Skeletal muscle tissue (tissue), 4 donors: ENCODE measurements around the gene OBSCN. TPM values are rescaled to one million over a fixed set of nuclear protein-coding genes. Genes with fewer than 3 reads are reported as not detected.
A peak's percentile ranks its signal among the peaks of the same experiment; 100 is the strongest.

Experiments
- H3K27ac ChIP-seq: one replicate; pipeline ENCODE4 v1.7.0; 2013; ENCODE audit warnings: mild to moderate bottlenecking, low read depth, low read length, inconsistent platforms
- H3K27me3 ChIP-seq, 3 donors: one replicate each; pipeline ENCODE4 v1.7.0; 2013; ENCODE audit warnings: low read length in 3 of 3; ENCODE audit not compliant: control insufficient read depth in 3 of 3, insufficient read depth in 3 of 3
- H3K36me3 ChIP-seq, 3 donors: one replicate each; pipeline ENCODE4 v1.7.0; 2013; ENCODE audit warnings: low read length in 3 of 3; ENCODE audit not compliant: control insufficient read depth in 3 of 3, insufficient read depth in 3 of 3
- H3K4me1 ChIP-seq, 3 donors: one replicate each; pipeline ENCODE4 v1.7.0; 2013; ENCODE audit warnings: low read length in 3 of 3, mild to moderate bottlenecking in 3 of 3; ENCODE audit not compliant: control insufficient read depth in 3 of 3, insufficient read depth in 3 of 3
- H3K4me3 ChIP-seq, 3 donors: one replicate each; pipeline ENCODE4 v1.7.0; 2013; ENCODE audit warnings: low read length in 3 of 3
- H3K9ac ChIP-seq, 3 donors: one replicate each; pipeline ENCODE4 v1.7.0; 2013; ENCODE audit warnings: low read length in 3 of 3, mild to moderate bottlenecking in 3 of 3, moderate library complexity in 2 of 3, low read depth in 1 of 3
- H3K9me3 ChIP-seq, 3 donors: one replicate each; pipeline ENCODE4 v1.7.0; 2013; ENCODE audit warnings: low read length in 3 of 3; ENCODE audit not compliant: control insufficient read depth in 3 of 3
- total RNA-seq: library from RNA; depleted of rRNA; stranded (reverse); fragments of >200 nt; gene quantifications from one replicate; pipeline ENCODE4 v1.2.3, GENCODE V29; 2014
- donor health status: Osteomylitis.

OBSCN gene, protein sequence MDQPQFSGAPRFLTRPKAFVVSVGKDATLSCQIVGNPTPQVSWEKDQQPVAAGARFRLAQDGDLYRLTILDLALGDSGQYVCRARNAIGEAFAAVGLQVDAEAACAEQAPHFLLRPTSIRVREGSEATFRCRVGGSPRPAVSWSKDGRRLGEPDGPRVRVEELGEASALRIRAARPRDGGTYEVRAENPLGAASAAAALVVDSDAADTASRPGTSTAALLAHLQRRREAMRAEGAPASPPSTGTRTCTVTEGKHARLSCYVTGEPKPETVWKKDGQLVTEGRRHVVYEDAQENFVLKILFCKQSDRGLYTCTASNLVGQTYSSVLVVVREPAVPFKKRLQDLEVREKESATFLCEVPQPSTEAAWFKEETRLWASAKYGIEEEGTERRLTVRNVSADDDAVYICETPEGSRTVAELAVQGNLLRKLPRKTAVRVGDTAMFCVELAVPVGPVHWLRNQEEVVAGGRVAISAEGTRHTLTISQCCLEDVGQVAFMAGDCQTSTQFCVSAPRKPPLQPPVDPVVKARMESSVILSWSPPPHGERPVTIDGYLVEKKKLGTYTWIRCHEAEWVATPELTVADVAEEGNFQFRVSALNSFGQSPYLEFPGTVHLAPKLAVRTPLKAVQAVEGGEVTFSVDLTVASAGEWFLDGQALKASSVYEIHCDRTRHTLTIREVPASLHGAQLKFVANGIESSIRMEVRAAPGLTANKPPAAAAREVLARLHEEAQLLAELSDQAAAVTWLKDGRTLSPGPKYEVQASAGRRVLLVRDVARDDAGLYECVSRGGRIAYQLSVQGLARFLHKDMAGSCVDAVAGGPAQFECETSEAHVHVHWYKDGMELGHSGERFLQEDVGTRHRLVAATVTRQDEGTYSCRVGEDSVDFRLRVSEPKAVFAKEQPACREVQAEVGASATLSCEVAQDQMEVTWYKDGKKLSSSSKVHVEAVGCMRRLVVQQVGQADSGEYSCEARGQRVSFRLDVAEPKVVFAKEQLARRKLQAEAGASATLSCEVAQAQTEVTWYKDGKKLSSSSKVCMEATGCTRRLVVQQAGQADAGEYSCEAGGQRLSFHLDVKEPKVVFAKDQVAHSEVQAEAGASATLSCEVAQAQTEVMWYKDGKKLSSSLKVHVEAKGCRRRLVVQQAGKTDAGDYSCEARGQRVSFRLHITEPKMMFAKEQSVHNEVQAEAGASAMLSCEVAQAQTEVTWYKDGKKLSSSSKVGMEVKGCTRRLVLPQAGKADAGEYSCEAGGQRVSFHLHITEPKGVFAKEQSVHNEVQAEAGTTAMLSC (N-terminal part only)
- total RNA-seq, result 460 TPM

DNA sequence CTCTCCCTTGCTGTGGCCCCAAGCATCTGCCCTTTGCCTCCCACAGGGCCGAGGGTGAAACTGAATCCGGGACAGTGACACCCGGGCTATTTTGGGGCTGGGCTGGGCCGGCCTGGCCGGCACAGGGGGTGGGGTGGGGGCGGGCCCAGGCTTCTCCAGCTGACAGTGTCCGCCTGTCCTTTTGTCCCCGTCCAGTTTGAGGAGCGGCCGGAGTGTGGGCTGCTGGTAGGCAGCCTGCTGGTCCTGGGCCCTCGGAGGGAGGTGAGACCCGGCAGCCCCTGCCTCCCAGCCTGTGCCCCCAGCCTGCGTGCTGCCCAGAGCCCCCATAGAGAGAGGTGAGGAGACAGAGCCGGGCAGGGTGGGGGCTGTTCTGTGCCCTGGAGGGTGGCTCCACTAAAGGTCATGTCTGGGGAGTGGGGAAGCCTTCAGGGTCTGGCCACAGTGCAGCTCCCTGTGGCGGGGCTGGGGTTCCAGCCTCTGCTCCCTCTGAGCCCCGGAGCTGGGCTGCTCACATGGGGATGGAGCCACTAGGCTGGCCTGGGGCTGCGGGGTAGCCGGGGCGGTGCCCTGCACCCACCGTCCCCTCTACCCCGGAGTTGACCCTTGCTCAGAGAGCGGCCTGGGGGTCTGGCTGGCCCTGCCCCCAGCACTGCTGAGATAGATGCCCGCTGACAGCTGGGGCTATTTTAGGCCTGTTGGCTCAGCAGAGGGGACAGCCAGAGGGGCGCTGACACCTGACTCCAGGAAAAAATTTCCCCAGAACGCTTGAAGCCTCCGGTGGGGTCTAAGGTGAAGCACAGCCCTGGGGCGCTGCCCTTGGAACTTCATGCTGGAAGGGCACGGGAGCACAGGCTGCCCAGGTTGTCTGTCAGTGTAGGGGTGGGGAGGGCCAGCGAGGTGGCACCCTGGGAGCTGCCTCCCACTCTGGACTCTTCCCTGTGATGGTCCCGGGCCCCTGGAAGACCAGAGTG is at the start of gene OBSCN:
OBSCN (plus strand) TSS at position 194 of the 971 bp plus-strand sequence. CDS start 3,740 bp downstream, outside the sequence.
- Histone ChIP-seq H3K9ac (peak within 1 kb of the TSS; percentile 98 to 100 (median 100)), H3K4me3 (peak within 1 kb of the TSS; percentile 82 to 92 (median 89)), H3K27me3 (peaks cover 0 to 7% (median 3%) of the 10 kb centered on the region in 3 donors), H3K27ac (peak within 1 kb of the TSS; percentile 100), H3K9me3 (no peaks in the 10 kb centered on the region), H3K4me1 (peaks cover 48 to 64% (median 51%) of the 10 kb centered on the region in 3 donors), H3K36me3 (peaks cover 0 to 37% (median 8%) of the 10 kb centered on the region in 3 donors)

DNA sequence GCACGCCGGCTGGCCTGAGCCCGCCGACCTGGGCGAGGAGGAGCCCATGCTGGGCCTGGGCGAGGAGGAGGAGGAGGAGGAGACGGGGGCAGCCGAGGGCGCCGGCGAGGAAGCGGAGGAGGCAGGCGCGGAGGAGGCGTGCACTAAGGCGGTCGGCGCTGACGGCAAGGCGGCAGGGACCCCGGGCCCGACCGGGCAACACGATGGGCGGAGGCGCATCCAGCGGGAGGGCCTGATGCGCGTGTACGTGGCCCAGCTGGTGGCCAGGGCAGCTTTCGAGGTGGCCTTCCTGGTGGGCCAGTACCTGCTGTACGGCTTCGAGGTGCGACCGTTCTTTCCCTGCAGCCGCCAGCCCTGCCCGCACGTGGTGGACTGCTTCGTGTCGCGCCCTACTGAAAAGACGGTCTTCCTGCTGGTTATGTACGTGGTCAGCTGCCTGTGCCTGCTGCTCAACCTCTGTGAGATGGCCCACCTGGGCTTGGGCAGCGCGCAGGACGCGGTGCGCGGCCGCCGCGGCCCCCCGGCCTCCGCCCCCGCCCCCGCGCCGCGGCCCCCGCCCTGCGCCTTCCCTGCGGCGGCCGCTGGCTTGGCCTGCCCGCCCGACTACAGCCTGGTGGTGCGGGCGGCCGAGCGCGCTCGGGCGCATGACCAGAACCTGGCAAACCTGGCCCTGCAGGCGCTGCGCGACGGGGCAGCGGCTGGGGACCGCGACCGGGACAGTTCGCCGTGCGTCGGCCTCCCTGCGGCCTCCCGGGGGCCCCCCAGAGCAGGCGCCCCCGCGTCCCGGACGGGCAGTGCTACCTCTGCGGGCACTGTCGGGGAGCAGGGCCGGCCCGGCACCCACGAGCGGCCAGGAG is 49.5 kb upstream of the OBSCN start:
- Histone ChIP-seq H3K27ac (no peak overlapping the region), H3K36me3 (no peaks in the 10 kb centered on the region), H3K9me3 (no peaks in the 10 kb centered on the region), H3K27me3 (peaks cover 27 to 41% (median 28%) of the 10 kb centered on the region in 3 donors), H3K4me1 (peaks cover 19 to 26% (median 25%) of the 10 kb centered on the region in 3 donors), H3K9ac (peak overlapping the region in 1 of 3 donors; percentile 40), H3K4me3 (peak overlapping the region in 1 of 3 donors; percentile 13)

DNA sequence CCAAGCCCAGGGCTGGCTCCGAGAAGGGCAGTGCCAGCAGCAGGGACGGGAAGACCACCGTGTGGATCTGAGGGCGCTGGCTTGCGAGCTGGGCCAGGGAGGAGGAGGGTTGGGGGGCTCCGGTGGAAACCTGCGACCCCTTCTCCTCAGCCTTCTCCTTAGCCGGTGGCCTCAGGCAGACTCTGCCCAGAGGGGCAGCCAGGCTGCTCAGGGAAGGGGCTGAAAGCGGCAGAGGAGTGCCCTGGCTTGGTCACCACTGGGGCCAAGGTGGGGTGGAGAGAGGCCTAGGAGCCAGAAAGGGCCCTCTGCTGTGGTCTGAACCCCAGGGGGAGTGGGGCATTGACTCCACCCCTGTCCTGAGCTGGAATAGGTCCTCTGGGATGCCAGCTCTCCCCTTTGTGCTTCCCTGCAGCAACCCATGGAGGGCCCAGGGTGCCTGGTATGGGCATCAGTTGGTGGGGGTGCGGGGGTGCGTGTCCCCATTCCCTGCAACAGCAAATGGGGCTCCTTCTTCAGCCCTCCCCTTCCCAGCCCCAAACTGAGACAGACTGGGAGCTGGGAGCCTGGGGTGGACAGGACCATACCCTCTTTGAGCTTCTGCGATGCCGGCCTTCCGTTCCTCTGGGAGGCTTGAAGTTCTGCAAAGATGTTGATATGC is 48.7 kb upstream of the OBSCN start:
- peaks cover 27 to 41% (median 28%) of the 10 kb centered on the region in 3 donors for H3K27me3 ChIP-seq
- no peak overlapping the region for H3K27ac ChIP-seq
- H3K36me3 ChIP-seq, result no peaks in the 10 kb centered on the region
- no peak overlapping the region for H3K4me3 ChIP-seq
- no peaks in the 10 kb centered on the region for H3K9me3 ChIP-seq
- H3K9ac ChIP-seq, result peak overlapping the region in 1 of 3 donors; percentile 40
- H3K4me1 ChIP-seq, result peaks cover 27 to 33% (median 32%) of the 10 kb centered on the region in 3 donors

DNA sequence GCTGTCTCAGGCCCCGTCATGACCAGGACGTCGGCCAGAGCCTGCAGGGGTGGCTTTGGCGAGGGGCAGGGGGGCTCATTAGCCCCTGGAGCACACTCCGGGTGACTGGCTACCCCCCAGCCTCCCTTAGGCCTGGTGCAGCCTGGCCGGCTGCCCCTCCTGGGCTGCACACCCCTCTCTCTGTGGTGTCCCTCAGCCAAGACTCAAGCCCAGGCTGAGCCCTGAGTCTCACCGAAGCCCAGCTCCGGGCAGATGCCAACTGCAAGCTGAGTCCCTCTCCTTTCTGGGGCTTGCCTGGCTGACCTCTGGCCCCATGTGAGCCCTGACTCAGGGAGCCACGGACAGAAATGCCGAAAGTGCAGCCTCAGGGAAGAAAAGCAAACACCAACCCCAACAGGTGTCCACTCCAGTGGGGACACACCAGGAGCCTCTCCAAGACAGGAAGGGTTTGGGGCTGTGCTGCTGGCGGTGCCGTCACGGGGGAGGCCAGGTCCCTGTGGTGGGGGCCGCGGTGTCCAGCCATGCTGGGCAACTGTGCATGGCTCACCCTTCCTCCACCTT is 47.6 kb upstream of the OBSCN start:
- Histone ChIP-seq H3K9ac (no peak overlapping the region), H3K4me3 (no peak overlapping the region), H3K9me3 (no peaks in the 10 kb centered on the region), H3K27ac (no peak overlapping the region), H3K4me1 (peaks cover 31 to 44% (median 44%) of the 10 kb centered on the region in 3 donors), H3K27me3 (peaks cover 27 to 41% (median 28%) of the 10 kb centered on the region in 3 donors), H3K36me3 (no peaks in the 10 kb centered on the region)

DNA sequence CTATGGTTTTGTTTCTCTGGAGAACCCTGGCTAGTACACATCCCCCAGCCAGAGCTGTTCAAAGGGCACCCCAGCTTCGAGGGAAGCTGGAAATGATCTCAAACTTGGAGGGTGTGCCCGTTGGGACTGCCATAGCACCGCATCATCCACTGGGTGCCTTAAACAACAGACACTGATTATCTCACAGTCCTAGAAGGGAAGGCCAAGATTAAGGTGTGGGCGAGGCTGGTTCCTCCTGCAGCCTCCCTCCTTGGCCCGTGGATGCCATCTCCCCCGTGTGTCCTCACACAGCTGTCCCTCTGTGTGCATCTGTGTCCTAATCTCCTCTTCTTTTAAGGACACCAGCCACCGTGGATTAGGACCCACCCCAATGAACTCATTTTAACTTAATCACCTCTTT is 46.5 kb upstream of the OBSCN start:
- Histone ChIP-seq H3K9me3 (no peaks in the 10 kb centered on the region), H3K36me3 (no peaks in the 10 kb centered on the region), H3K4me3 (no peak overlapping the region), H3K27ac (no peak overlapping the region), H3K4me1 (peaks cover 33 to 46% (median 46%) of the 10 kb centered on the region in 3 donors), H3K27me3 (peaks cover 21 to 41% (median 28%) of the 10 kb centered on the region in 3 donors), H3K9ac (no peak overlapping the region)

DNA sequence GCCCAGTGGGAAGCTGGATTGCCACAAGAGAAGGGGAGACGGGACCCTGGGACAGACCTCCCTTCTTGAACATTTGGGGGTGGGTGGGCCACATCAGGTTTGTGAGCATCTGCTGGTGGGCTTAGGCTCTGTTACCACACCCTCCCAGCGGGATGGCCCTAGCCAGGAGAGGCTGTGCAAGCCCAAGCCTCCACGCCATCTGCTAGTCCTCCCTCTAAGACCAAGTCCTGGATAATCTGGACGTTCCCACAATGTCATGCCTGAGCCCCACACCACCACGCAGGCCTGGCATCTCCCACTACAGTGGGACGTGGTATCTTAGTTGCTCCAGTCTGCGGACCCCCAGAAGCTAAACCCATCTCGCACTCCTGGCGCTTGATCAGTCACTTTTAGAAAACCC is 46.0 kb upstream of the OBSCN start:
- Histone ChIP-seq H3K9ac (no peak overlapping the region), H3K4me1 (peaks cover 38 to 51% (median 51%) of the 10 kb centered on the region in 3 donors), H3K36me3 (no peaks in the 10 kb centered on the region), H3K9me3 (no peaks in the 10 kb centered on the region), H3K27me3 (peaks cover 21 to 41% (median 26%) of the 10 kb centered on the region in 3 donors), H3K27ac (no peak overlapping the region), H3K4me3 (no peak overlapping the region)

DNA sequence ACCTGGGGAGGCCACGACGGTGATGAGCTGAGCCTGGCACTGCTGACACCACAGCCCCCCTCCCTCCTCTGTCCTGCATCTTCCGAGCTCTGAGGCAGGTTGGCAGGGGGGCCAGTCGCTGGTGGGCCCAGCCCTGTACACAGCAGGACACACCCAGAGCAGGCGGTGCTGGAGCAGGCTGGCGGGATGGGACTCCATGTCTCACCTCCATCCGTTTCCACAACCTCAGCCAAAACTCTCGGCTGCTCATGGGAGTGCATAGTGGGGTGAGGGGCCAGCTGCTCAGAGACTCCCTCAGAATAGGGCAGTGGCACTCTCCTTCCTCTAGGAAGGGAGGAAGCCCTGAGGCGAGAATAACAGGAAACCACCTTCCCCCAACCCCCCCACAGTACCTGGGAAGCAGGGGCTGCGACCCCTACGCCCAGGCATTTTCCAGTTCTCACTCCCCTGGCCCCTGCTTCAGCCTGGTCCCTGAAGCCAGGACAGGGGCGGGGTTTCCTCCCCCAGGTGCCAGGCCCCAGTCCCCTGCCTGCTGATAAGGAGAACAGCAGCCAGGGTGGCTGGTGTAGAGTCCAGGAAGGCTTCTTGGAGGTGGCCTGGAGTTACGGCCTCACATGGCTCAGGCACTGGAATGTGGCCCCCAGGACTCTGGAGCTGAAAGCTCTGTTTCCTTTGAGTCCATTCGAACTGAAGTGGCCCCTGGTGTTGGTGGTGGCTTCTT is 45.4 kb upstream of the OBSCN start:
- no peaks in the 10 kb centered on the region for H3K36me3 ChIP-seq

More for the DNA sequence above, 45.4 kb upstream of the OBSCN start:
- H3K4me3 ChIP-seq, result no peak overlapping the region
- peak overlapping the region in 2 of 3 donors; percentile 43 to 62 for H3K9ac ChIP-seq
- peak overlapping the region; percentile 54 for H3K27ac ChIP-seq
- peaks cover 40 to 54% (median 53%) of the 10 kb centered on the region in 3 donors for H3K4me1 ChIP-seq
- no peaks in the 10 kb centered on the region for H3K9me3 ChIP-seq
- H3K27me3 ChIP-seq, result peaks cover 18 to 36% (median 21%) of the 10 kb centered on the region in 3 donors
